AG09319 (cell line): ENCODE results near the gene LRRK1.
A peak's percentile ranks its signal among the peaks of the same experiment; 100 is the strongest.

Source experiments
- DNase-seq: peaks from one replicate; pipeline ENCODE4 v3.0.0-alpha.2; 2010; ENCODE audit warnings: low read depth; ENCODE audit errors: extremely low read depth
- CTCF ChIP-seq: IDR thresholded peaks from 2 replicates; pipeline ENCODE4 v1.5.1; 2011; ENCODE audit warnings: low read depth, mild to moderate bottlenecking, inconsistent platforms, low read length, moderate library complexity

LRRK1 gene

DNA sequence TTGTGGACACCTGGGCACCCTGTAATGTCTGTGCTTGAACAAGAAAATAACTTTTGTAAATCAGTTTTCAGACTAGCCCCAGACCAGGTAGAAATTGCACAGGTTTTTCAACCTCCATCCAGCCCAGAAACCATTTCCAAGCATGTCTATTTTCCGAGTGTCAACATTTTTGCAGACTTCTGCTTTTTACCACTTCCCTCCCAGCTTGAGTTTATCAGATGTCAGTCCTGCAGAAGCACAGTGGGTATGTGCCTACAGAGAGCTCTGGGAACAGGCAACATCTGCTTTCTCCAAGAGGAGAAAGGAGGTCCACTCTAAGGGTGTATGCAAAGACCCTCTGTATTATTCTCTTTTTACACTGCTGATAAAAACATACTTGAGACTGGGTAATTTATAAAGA, 83.9 kb downstream of the LRRK1 start:
- DNase-seq = no peak
- TF ChIP-seq CTCF = no peak

DNA sequence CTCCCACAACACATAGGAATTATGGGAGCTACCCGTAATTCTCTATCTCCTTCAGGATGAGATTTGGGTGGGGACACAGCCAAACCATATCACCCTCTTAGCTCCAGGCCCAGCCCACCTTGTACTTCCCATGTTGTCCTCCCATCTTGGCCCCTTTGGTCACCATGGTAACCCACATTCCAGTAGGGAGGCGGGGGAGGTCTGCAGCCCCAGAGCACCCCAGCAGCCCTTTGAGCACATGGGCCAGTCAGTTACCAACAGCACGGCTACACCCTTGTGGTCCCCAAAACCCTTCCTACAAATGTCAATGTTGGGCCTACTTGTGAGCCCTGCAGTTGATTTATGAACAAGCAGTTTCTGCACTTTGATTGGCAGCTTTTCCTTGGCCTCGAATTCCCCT, 84.5 kb downstream of the LRRK1 start:
- no peak for DNase-seq
- TF ChIP-seq CTCF = no peak

GRCh38 chr15:101004500-101004899, 85.3 kb downstream of the LRRK1 start:
- no peak for DNase-seq
- no peak for TF ChIP-seq CTCF

DNA sequence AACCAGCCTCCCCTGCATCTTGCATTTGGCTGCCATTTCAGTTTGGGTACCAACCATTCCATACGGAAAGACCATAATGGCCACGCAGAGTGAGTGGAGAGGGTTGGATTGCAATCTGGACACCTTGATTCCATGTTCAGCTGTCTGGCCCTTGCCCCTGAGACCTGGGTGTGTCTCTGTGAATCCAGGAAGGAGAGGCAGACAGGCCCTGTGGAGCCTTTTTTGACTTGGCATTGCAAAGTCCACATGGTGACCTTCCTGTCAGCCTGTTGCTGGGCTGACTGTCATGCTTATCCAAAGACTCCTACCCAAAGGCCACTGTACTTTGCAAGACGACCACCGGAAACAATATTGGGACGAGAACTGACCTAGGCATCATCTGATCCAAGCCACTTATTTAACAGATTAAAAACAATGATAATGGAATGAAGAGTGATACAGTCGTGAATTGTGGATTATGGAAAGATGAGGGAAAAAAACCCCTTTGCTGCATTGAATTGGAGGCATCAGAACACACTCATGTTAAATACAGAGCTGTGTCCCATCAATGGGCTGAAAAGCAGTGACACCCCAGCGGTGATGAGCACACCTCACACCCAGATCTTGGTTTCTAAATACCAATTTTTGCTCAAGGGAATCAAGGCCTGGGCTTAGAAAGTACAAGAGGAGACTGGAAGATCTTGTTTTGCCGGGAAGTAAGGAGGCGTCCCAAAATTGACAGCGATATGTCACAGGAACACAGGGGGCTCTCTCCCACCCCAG, 86.0 kb downstream of the LRRK1 start:
- no peak for TF ChIP-seq CTCF

DNA sequence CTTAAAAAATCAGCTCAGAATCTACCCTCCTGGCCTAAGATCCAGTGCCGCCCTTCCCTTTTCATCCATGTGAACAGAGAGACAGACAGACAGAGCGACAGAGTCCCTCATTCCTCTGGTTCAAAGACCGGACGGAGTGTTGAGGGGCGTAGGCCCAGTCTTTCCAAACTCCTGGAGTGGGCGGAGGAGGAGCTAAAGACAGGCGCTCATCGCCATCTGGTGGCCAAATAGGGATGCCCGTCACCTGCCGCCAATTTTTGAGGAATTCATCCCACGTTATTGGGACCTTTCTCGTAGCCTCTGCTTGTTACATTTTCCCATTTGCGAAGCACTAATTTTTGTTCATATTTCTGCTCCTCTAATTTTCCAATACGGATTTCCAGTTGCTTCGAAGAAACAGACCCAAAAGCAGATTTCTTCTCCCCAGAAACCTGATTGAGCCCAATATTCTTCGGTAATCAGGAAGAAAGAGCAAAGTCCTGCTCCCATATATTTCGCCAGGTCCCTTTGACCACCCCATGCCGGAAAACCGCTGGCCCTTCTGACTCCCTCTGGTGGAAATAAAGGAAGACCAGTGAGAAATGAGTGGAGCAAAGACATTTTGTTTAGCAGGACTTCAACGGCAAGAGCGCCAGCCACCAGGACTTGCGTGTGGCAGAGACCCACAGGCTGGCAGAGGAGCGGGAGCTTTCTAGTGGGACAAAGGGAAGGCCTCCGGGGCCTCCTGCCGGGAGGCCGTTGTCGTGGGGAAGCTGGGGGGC, 88.0 kb downstream of the LRRK1 start:
- DNase-seq = peak; percentile 43
- peak; percentile 91 for TF ChIP-seq CTCF

More for the DNA sequence above, 86.0 kb downstream of the LRRK1 start:
- DNase-seq = no peak

DNA sequence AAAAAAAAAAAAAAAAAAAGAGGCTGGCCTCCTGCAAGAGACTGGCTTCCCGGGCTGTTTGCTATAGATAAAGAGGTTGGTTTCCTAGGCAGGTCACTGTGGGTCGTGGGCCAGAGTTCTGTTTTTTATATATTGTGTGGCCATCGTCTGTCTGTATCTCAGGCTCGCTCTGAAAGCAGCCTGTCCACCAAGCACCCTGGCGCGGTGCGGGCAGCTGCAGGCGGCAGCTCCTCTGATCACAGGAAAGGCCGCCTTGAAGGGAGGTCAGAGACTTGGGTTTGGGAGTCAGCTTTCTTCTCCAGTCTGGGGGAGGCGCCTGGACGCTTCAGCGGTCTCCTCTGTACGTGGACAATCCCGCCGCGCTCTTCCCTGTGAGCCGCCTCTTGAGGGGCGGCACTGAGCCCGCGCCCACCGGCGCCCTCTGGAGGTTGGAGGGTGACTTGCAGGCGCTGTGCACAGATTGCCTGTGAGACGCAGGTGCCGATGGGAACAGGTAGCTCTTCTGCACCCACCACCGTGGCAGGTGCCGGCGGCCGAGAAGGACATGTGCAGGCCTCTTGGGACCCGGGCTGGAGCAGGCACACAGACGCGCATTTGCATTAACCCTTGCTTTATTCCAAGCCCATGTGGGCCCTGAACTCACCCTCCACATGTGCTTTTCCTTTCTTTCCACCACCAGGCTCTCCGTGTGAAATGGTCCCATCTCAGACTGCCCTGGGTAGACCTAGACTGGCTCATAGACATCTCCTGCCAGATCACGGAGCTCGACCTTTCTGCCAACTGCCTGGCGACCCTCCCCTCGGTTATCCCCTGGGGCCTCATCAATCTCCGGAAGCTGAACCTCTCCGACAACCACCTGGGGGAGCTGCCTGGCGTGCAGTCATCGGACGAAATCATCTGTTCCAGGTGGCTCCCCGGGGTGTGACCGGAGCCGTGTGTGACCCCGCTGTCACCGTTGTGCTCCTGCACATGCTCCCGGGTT, 89.3 kb downstream of the LRRK1 start:
- DNase-seq = no peak

More for the DNA sequence above, 89.3 kb downstream of the LRRK1 start:
- peak; percentile 92 for TF ChIP-seq CTCF
